Neural cell (in vitro differentiated cells): ENCODE measurements around the gene NDUFV1.

Experiments
- CTCF ChIP-seq: fragments of 450-650 bp; IDR thresholded peaks from 2 replicates; pipeline ENCODE4 v1.5.1; 2014; ENCODE audit warnings: antibody characterized with exemption, mild to moderate bottlenecking, moderate library complexity; ENCODE audit not compliant: poor library complexity, severe bottlenecking
- EZH2 ChIP-seq: fragments of 200-600, 300-800 bp; shearing (Covaris generic), sonication (generic); IDR thresholded peaks from 2 replicates; pipeline ENCODE4 v1.6.1; 2014; ENCODE audit warnings: antibody characterized with exemption, low read length, borderline replicate concordance, mild to moderate bottlenecking; ENCODE audit not compliant: insufficient read depth, poor library complexity, severe bottlenecking

GRCh38 chr11:67639438-67639859 lies 32.7 kb downstream of the NDUFV1 start, which contains the start of gene TBX10:
- TF ChIP-seq CTCF (no peak), EZH2 (no peak)
